H9 (cell line): ENCODE data around the gene SPATA46. TPM values are rescaled to one million over a fixed set of nuclear protein-coding genes. Genes with fewer than 3 reads are reported as not detected.

Experiments
- DNase-seq: peaks from one replicate; pipeline ENCODE4 v3.0.0-alpha.2; 2017
- H2AFZ ChIP-seq: one replicate; pipeline ENCODE4 v1.6.1; 2013; ENCODE audit warnings: mild to moderate bottlenecking, low read length, control low read depth, moderate library complexity
- H2AK5ac ChIP-seq: 2 replicates; pipeline ENCODE4 v1.6.1; 2013; ENCODE audit warnings: low read length, control low read depth, mixed read lengths; ENCODE audit not compliant: insufficient read length
- H2BK120ac ChIP-seq: one replicate; pipeline ENCODE4 v1.6.1; 2013; ENCODE audit warnings: low read depth, mild to moderate bottlenecking, low read length, control low read depth, inconsistent platforms; ENCODE audit not compliant: poor library complexity, severe bottlenecking
- H2BK12ac ChIP-seq: 2 replicates; pipeline ENCODE4 v1.6.1; 2013; ENCODE audit warnings: low read length, control low read depth, mixed read lengths, low read depth; ENCODE audit not compliant: insufficient read length
- H2BK15ac ChIP-seq: 2 replicates; pipeline ENCODE4 v1.6.1; 2013; ENCODE audit warnings: low read depth, low read length, control low read depth
- H2BK20ac ChIP-seq: one replicate; pipeline ENCODE4 v1.6.1; 2013; ENCODE audit warnings: low read depth, mild to moderate bottlenecking, low read length, control low read depth, inconsistent platforms; ENCODE audit not compliant: poor library complexity, severe bottlenecking
- H2BK5ac ChIP-seq: 2 replicates; pipeline ENCODE4 v1.6.1; 2013; ENCODE audit warnings: low read length, control low read depth, mixed read lengths; ENCODE audit not compliant: insufficient read length
- H3K14ac ChIP-seq: 2 replicates; pipeline ENCODE4 v1.6.1; 2013; ENCODE audit warnings: low read length, control low read depth; ENCODE audit not compliant: insufficient read depth
- H3K18ac ChIP-seq: 2 replicates; pipeline ENCODE4 v1.6.1; 2013; ENCODE audit warnings: low read depth, mild to moderate bottlenecking, mixed read lengths, low read length, control low read depth; ENCODE audit not compliant: insufficient read length
- H3K23ac ChIP-seq: 2 replicates; pipeline ENCODE4 v1.6.1; 2013; ENCODE audit warnings: low read length, control low read depth, mixed read lengths, low read depth; ENCODE audit not compliant: insufficient read length
- H3K23me2 ChIP-seq: 2 replicates; pipeline ENCODE4 v1.6.1; 2013; ENCODE audit warnings: low read depth, mild to moderate bottlenecking, mixed read lengths, low read length, control low read depth; ENCODE audit not compliant: insufficient read length, poor library complexity, severe bottlenecking
- H3K27ac ChIP-seq: 2 replicates; pipeline ENCODE4 v1.5.1; 2013; ENCODE audit warnings: low read length, control low read depth, mixed read lengths, low read depth; ENCODE audit not compliant: insufficient read length
- H3K27me3 ChIP-seq: 2 replicates; pipeline ENCODE4 v1.6.1; 2013; ENCODE audit warnings: low read length, control low read depth, inconsistent platforms; ENCODE audit not compliant: insufficient read depth
- H3K4ac ChIP-seq: 2 replicates; pipeline ENCODE4 v1.6.1; 2013; ENCODE audit warnings: low read depth, mild to moderate bottlenecking, control low read depth, inconsistent platforms, low read length, moderate library complexity
- H3K4me1 ChIP-seq: 2 replicates; pipeline ENCODE4 v1.6.1; 2013; ENCODE audit warnings: low read length, control low read depth, inconsistent platforms; ENCODE audit not compliant: insufficient read depth
- H3K4me2 ChIP-seq: 2 replicates; pipeline ENCODE4 v1.6.1; 2013; ENCODE audit warnings: low read length, control low read depth, mixed read lengths; ENCODE audit not compliant: insufficient read length, insufficient read depth
- H3K56ac ChIP-seq: 2 replicates; pipeline ENCODE4 v1.6.1; 2013; ENCODE audit warnings: low read depth, mild to moderate bottlenecking, mixed read lengths, low read length, control low read depth; ENCODE audit not compliant: insufficient read length
- H3K79me1 ChIP-seq: 2 replicates; pipeline ENCODE4 v1.6.1; 2013; ENCODE audit warnings: low read depth, mild to moderate bottlenecking, moderate library complexity, low read length, control low read depth, inconsistent platforms; ENCODE audit not compliant: insufficient read depth, poor library complexity, severe bottlenecking
- H3K79me2 ChIP-seq: 2 replicates; pipeline ENCODE4 v1.6.1; 2013; ENCODE audit warnings: low read length, control low read depth, inconsistent platforms; ENCODE audit not compliant: insufficient read depth
- H3K9ac ChIP-seq: 2 replicates; pipeline ENCODE4 v1.6.1; 2013; ENCODE audit warnings: low read length, control low read depth, mixed read lengths; ENCODE audit not compliant: insufficient read length; ENCODE audit errors: extremely low read depth
- H3K9me3 ChIP-seq: one replicate; pipeline ENCODE4 v1.6.1; 2013; ENCODE audit warnings: low read depth, low read length, inconsistent platforms; ENCODE audit not compliant: control insufficient read depth
- H3T11ph ChIP-seq: one replicate; pipeline ENCODE4 v1.6.1; 2013; ENCODE audit warnings: mild to moderate bottlenecking, low read length, control low read depth, inconsistent platforms
- H4K20me1 ChIP-seq: one replicate; pipeline ENCODE4 v1.6.1; 2013; ENCODE audit not compliant: control insufficient read depth, insufficient read length, insufficient read depth
- H4K5ac ChIP-seq: 2 replicates; pipeline ENCODE4 v1.6.1; 2013; ENCODE audit warnings: low read depth, mild to moderate bottlenecking, mixed read lengths, low read length, control low read depth; ENCODE audit not compliant: insufficient read length
- H4K8ac ChIP-seq: replicated peaks from 2 replicates; pipeline ENCODE4 v1.6.1; 2013; ENCODE audit warnings: low read length, control low read depth, mixed read lengths, low read depth; ENCODE audit not compliant: insufficient read length
- H4K91ac ChIP-seq: 2 replicates; pipeline ENCODE4 v1.6.1; 2013; ENCODE audit warnings: low read depth, mild to moderate bottlenecking, moderate library complexity, mixed read lengths, low read length, control low read depth; ENCODE audit not compliant: insufficient read length
- H3K27ac Mint-ChIP-seq, 3 experiments: 2 replicates in 2 of 3; 3 replicates in 1 of 3; pipeline ENCODE4 v1.8.0; 2020 to 2021; ENCODE audit warnings: mixed read lengths in 3 of 3, mild to moderate bottlenecking in 1 of 3, moderate library complexity in 1 of 3
- H3K27me3 Mint-ChIP-seq: 2 replicates; pipeline ENCODE4 v1.8.0; 2021; ENCODE audit warnings: low read depth, mild to moderate bottlenecking, moderate library complexity, mixed read lengths
- H3K36me3 Mint-ChIP-seq, 3 experiments: 2 replicates in 2 of 3; 3 replicates in 1 of 3; pipeline ENCODE4 v1.8.0; 2020 to 2021; ENCODE audit warnings: low read depth in 3 of 3, mixed read lengths in 3 of 3; ENCODE audit not compliant: insufficient read depth in 1 of 3
- H3K4me1 Mint-ChIP-seq, 2 experiments: 2 replicates each; pipeline ENCODE4 v1.8.0; 2020; ENCODE audit warnings: mixed read lengths in 2 of 2
- H3K4me3 Mint-ChIP-seq, 2 experiments: 2 replicates in 1 of 2; 3 replicates in 1 of 2; pipeline ENCODE4 v1.8.0; 2020 to 2021; ENCODE audit warnings: mild to moderate bottlenecking in 2 of 2, mixed read lengths in 2 of 2, moderate library complexity in 1 of 2
- H3K9me3 Mint-ChIP-seq, 2 experiments: 2 replicates in 1 of 2; 3 replicates in 1 of 2; pipeline ENCODE4 v1.8.0; 2020; ENCODE audit warnings: mild to moderate bottlenecking in 2 of 2, mixed read lengths in 2 of 2, moderate library complexity in 1 of 2
- CTCF ChIP-seq: fragments of 200-600 bp; sonication (generic); conservative IDR thresholded peaks from 3 replicates; pipeline ENCODE4 v1.8.0; 2021; ENCODE audit warnings: antibody characterized with exemption, mild to moderate bottlenecking
- total RNA-seq: library from RNA; stranded (reverse); gene quantifications from 2 replicates; pipeline ENCODE4 v1.2.1, GENCODE V29; 2021

SPATA46 gene
- total RNA-seq, 1 experiment from 2014 or later, result not detected

GRCh38 chr1:162328512-162328911 lies 48.1 kb downstream of the SPATA46 start:
- Histone ChIP-seq H4K91ac (no peak overlapping the region), H2BK120ac (no peak overlapping the region), H3K4me1 (no peaks in the 10 kb centered on the region), H3K9me3 (no peaks in the 10 kb centered on the region), H3K79me1 (no peaks in the 10 kb centered on the region), H2BK15ac (no peak overlapping the region), H3K18ac (no peak overlapping the region), H3K27ac (no peak overlapping the region), H4K20me1 (no peaks in the 10 kb centered on the region), H2AFZ (no peak overlapping the region), H3K23ac (no peak overlapping the region), H3K4me2 (no peak overlapping the region), H3K14ac (no peak overlapping the region), H3K4ac (no peak overlapping the region), H3K56ac (no peak overlapping the region), H3K79me2 (no peaks in the 10 kb centered on the region), H2AK5ac (no peak overlapping the region), H3T11ph (no peak overlapping the region), H3K27me3 (no peaks in the 10 kb centered on the region), H2BK12ac (no peak overlapping the region), H2BK20ac (no peak overlapping the region), H4K8ac (no peak overlapping the region), H3K9ac (no peak overlapping the region), H2BK5ac (no peak overlapping the region), H3K23me2 (no peaks in the 10 kb centered on the region), H4K5ac (no peak overlapping the region)
- peaks cover 3 to 4% of the 10 kb centered on the region in 2 experiments for H3K4me1 Mint-ChIP-seq
- H3K4me3 Mint-ChIP-seq, result no peak overlapping the region
- no peak for DNase-seq
- no peaks in the 10 kb centered on the region; a peak in 1 of 7 replicates for H3K36me3 Mint-ChIP-seq
- H3K27me3 Mint-ChIP-seq, result no peaks in the 10 kb centered on the region; the same call in 1 of the 2 replicates
- no peaks in the 10 kb centered on the region for H3K9me3 Mint-ChIP-seq
- no peak overlapping the region for H3K27ac Mint-ChIP-seq
- TF ChIP-seq CTCF, result no peak
